ENCODE measurements around the gene CDON. TPM values are rescaled to one million over a fixed set of nuclear protein-coding genes. Genes with fewer than 3 reads are reported as not detected.
A peak's percentile ranks its signal among the peaks of the same experiment; 100 is the strongest.

Gene CDON
- total RNA-seq, 2 donors from 2014 or later = 17.6 to 21.9 TPM

DNA sequence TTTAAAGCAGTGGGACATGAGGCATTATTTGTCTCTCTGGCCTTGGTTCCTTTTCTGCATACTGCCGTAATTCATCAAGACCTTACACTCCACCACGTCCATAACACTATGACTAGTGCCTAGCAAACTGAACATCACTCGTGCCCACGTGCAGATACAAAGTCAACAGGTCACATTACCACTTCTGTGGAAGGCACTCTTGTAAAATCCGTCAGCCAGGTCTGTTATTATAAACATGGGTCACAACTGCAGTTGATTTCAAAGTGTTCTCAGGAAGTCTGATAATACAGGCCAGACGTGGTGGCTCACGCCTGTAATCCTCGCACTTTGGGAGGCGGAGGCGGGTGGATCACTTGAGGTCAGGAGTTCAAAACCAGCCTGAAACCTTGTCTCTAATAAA is 102.7 kb downstream of the CDON start:
- H3K4me3 ChIP-seq = no peak overlapping the region
- DNase-seq (ENCODE audit: low spot score) = no peak
- H3K27ac ChIP-seq = no peak overlapping the region
- H3K27me3 ChIP-seq = no peaks in the 10 kb centered on the region
- H3K9me3 ChIP-seq = peaks cover 0 to 9% of the 10 kb centered on the region in 2 donors
- H3K36me3 ChIP-seq = peaks cover 7% of the 10 kb centered on the region
- TF ChIP-seq, protein P1, sequence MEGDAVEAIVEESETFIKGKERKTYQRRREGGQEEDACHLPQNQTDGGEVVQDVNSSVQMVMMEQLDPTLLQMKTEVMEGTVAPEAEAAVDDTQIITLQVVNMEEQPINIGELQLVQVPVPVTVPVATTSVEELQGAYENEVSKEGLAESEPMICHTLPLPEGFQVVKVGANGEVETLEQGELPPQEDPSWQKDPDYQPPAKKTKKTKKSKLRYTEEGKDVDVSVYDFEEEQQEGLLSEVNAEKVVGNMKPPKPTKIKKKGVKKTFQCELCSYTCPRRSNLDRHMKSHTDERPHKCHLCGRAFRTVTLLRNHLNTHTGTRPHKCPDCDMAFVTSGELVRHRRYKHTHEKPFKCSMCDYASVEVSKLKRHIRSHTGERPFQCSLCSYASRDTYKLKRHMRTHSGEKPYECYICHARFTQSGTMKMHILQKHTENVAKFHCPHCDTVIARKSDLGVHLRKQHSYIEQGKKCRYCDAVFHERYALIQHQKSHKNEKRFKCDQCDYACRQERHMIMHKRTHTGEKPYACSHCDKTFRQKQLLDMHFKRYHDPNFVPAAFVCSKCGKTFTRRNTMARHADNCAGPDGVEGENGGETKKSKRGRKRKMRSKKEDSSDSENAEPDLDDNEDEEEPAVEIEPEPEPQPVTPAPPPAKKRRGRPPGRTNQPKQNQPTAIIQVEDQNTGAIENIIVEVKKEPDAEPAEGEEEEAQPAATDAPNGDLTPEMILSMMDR (IDR thresholded peaks at IDR 0.05) = no peak
- H3K4me1 ChIP-seq = no peaks in the 10 kb centered on the region

DNA sequence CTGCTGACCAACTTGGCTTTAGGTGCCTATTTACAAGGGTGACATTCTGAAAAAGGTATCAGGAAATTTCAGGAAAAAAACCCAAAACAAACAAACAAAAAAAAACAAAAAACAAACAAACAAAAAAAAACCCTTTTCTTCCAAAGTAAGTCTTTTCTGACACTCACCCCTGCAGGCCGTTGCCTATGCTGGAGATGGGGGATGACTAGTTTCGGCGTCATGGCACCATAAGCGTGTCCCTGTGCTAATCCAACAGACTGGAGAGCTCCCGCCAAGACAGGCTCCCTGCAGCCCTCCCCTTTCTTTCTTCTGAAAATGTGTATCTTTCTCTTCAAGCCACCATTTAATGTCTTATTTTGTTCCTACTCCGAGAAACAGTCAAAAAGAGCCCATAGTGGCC is 103.2 kb downstream of the CDON start:
- Histone ChIP-seq H3K4me1 (no peaks in the 10 kb centered on the region), H3K4me3 (no peak overlapping the region), H3K9me3 (peaks cover 0 to 9% of the 10 kb centered on the region in 2 donors), H3K27me3 (no peaks in the 10 kb centered on the region), H3K36me3 (peaks cover 7% of the 10 kb centered on the region), H3K27ac (no peak overlapping the region)
- TF ChIP-seq, protein P1 (IDR thresholded peaks at IDR 0.05) = no peak
- no peak for DNase-seq (ENCODE audit: low spot score)

DNA sequence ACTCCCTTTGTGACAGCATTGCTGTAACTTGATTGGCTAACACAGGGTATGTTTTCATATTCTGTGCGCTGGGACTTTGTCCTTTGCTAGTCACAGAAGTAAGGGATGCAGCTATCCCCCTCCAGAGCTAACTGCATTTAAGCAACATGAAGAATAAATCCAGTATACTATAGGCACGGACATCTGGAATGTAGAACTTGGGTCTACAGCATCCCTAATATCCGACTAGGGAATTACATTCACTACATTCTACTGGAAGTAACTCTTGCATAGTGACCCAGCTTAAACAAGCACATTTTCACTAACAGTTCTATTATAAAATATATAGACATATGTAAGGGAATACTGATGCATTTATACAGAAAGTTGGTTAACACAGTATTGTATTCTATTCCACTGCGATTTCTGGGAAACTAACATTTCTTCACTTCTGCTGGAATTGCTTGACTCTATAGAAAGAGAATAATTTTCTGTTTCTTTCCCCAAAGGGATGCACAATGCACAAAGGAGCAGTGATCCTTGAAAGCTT is 103.7 kb downstream of the CDON start:
- Histone ChIP-seq H3K4me1 (no peaks in the 10 kb centered on the region), H3K27ac (no peak overlapping the region), H3K9me3 (peaks cover 0 to 9% of the 10 kb centered on the region in 2 donors), H3K27me3 (no peaks in the 10 kb centered on the region), H3K36me3 (peaks cover 7% of the 10 kb centered on the region), H3K4me3 (no peak overlapping the region)
- TF ChIP-seq, protein P1 (IDR thresholded peaks at IDR 0.05) = no peak
- no peak for DNase-seq (ENCODE audit: low spot score)

DNA sequence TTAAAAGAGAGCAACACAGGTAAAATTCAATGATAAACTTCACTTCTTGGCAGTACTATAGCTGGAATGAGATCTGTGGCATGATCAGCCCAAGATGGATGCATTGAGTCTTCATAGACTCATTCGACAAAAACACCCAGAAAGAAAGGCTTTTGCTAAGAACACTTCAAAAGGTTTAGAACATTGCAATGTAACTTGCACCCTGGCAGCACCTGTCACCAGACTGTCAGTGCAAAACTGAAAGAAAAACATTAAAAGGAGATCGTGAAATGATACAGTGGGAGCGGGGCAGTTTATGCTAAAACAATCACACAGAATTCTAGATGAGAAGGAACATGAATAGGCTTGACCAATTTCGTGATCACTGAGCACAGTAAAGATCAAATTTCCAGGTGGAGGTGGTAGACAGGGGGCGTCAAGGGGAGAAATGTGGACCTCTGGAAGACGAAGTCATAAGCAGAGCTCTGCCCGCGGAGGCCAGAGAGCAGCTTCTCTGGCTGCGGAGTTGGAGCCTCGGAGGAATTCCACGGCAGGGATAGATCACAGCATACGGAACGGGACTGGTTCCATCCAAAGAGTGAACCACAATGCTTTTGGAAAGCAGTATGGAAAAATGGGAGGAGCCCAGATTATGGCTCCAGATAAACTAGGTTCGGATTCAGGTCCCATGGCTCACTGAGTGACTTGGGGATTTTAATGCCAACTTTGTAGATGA is 104.9 kb downstream of the CDON start:
- H3K27me3 ChIP-seq = no peaks in the 10 kb centered on the region
- H3K27ac ChIP-seq = no peak overlapping the region
- H3K4me3 ChIP-seq = no peak overlapping the region
- TF ChIP-seq, protein P1 (IDR thresholded peaks at IDR 0.05) = no peak
- DNase-seq (ENCODE audit: low spot score) = no peak
- H3K9me3 ChIP-seq = peaks cover 0 to 4% of the 10 kb centered on the region in 2 donors
- H3K4me1 ChIP-seq = no peaks in the 10 kb centered on the region
- H3K36me3 ChIP-seq = peaks cover 7% of the 10 kb centered on the region

DNA sequence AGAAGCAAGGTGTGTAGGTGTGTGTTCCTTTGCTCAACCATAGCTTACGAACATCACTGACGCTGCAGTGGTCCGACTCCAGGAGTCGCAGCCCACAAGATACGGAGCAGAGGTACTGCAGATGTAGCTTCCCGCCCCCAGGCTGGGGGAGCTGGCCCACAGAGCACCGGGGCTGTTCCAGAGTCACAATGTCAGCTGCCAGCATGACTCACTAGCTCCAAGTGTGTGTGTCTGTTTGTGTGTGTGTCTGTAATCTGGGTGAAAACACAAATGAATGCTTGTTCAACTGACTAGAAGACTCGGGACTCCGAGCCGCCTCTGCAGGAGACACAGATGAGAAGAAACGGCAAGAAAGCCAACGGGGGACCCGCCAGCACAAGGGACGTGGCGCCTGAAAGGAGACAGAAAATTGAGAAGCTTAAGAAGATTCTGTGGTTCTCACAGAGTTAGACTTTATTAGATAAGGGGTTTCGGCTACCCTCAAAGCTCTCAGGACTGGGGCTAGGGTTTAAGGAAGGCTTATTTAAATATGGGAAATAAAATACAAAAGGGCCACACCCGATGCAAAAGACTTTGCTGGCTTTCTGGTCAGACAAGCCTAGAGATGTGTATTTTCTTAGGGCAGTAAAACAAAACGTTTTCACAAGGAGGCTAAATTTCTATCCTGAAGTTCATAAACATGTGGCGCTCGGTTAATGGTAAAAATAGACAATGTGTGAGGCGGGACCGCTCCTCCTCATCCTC is 106.1 kb downstream of the CDON start:
- TF ChIP-seq, protein P1 (IDR thresholded peaks at IDR 0.05) = no peak
- no peak overlapping the region for H3K4me3 ChIP-seq
- no peaks in the 10 kb centered on the region for H3K27me3 ChIP-seq
- peaks cover 7% of the 10 kb centered on the region for H3K36me3 ChIP-seq
- no peaks in the 10 kb centered on the region for H3K9me3 ChIP-seq
- DNase-seq (ENCODE audit: low spot score) = peak; percentile 85
- peaks cover 0 to 4% of the 10 kb centered on the region in 2 donors for H3K4me1 ChIP-seq
- H3K27ac ChIP-seq = peak overlapping the region; percentile 40 to 74

Measured in right atrium auricular region (tissue), 2 donors.